ENCODE measurements around the gene PIGU.

DNA sequence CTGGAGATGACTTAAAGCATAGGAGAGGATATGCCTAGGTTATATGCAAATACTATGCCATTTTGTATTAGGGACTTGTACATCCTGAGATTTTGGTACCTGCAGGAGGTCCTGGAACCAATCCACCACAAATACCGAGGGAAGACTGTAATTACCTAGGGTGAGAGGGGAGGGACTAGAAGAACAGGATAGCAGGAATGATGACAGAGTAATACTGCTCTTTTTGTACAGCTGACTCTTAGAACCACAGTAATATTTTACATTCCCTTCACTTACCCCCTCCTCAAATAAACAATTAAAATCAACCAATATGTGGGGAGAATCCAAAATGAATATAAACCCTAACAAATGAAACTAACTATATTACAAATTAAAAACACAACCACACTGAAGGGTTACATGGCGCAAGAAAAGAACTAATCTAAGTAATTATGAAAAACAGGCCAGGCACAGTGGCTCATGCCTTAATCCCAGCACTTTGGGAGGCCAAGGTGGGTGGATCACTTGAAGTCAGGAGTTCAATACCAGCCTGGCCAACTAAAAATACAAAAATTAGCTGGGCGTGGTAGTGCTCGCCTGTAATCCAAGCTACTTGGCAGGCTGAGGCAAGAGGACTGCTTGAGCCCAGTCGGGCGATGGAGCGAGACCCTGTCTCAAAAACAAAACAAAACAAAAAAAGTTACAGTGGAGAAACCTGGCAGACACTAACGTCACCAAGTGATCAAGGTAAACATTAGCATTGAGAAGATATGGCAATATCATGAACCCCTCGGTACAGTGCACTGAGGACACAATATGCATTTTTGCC is 81.3 kb downstream of the PIGU start:
- TF ChIP-seq, protein P1, sequence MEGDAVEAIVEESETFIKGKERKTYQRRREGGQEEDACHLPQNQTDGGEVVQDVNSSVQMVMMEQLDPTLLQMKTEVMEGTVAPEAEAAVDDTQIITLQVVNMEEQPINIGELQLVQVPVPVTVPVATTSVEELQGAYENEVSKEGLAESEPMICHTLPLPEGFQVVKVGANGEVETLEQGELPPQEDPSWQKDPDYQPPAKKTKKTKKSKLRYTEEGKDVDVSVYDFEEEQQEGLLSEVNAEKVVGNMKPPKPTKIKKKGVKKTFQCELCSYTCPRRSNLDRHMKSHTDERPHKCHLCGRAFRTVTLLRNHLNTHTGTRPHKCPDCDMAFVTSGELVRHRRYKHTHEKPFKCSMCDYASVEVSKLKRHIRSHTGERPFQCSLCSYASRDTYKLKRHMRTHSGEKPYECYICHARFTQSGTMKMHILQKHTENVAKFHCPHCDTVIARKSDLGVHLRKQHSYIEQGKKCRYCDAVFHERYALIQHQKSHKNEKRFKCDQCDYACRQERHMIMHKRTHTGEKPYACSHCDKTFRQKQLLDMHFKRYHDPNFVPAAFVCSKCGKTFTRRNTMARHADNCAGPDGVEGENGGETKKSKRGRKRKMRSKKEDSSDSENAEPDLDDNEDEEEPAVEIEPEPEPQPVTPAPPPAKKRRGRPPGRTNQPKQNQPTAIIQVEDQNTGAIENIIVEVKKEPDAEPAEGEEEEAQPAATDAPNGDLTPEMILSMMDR (IDR thresholded peaks at IDR 0.05) = no peak
- no peak for TF ChIP-seq EZH2 (IDR thresholded peaks at IDR 0.05; ENCODE audit: borderline replicate concordance, insufficient read depth, low read depth, low read length, poor library complexity, severe bottlenecking)
